H9 (cell line): ENCODE data around the gene NSRP1. TPM values are rescaled to one million over a fixed set of nuclear protein-coding genes. Genes with fewer than 3 reads are reported as not detected.

Experiments used
- DNase-seq: peaks from one replicate; pipeline ENCODE4 v3.0.0-alpha.2; 2017
- H2AFZ ChIP-seq: one replicate; pipeline ENCODE4 v1.6.1; 2013; ENCODE audit warnings: mild to moderate bottlenecking, low read length, control low read depth, moderate library complexity
- H2AK5ac ChIP-seq: 2 replicates; pipeline ENCODE4 v1.6.1; 2013; ENCODE audit warnings: low read length, control low read depth, mixed read lengths; ENCODE audit not compliant: insufficient read length
- H2BK120ac ChIP-seq: one replicate; pipeline ENCODE4 v1.6.1; 2013; ENCODE audit warnings: low read depth, mild to moderate bottlenecking, low read length, control low read depth, inconsistent platforms; ENCODE audit not compliant: poor library complexity, severe bottlenecking
- H2BK12ac ChIP-seq: 2 replicates; pipeline ENCODE4 v1.6.1; 2013; ENCODE audit warnings: low read length, control low read depth, mixed read lengths, low read depth; ENCODE audit not compliant: insufficient read length
- H2BK15ac ChIP-seq: 2 replicates; pipeline ENCODE4 v1.6.1; 2013; ENCODE audit warnings: low read depth, low read length, control low read depth
- H2BK20ac ChIP-seq: one replicate; pipeline ENCODE4 v1.6.1; 2013; ENCODE audit warnings: low read depth, mild to moderate bottlenecking, low read length, control low read depth, inconsistent platforms; ENCODE audit not compliant: poor library complexity, severe bottlenecking
- H2BK5ac ChIP-seq: 2 replicates; pipeline ENCODE4 v1.6.1; 2013; ENCODE audit warnings: low read length, control low read depth, mixed read lengths; ENCODE audit not compliant: insufficient read length
- H3K14ac ChIP-seq: 2 replicates; pipeline ENCODE4 v1.6.1; 2013; ENCODE audit warnings: low read length, control low read depth; ENCODE audit not compliant: insufficient read depth
- H3K18ac ChIP-seq: 2 replicates; pipeline ENCODE4 v1.6.1; 2013; ENCODE audit warnings: low read depth, mild to moderate bottlenecking, mixed read lengths, low read length, control low read depth; ENCODE audit not compliant: insufficient read length
- H3K23ac ChIP-seq: 2 replicates; pipeline ENCODE4 v1.6.1; 2013; ENCODE audit warnings: low read length, control low read depth, mixed read lengths, low read depth; ENCODE audit not compliant: insufficient read length
- H3K23me2 ChIP-seq: 2 replicates; pipeline ENCODE4 v1.6.1; 2013; ENCODE audit warnings: low read depth, mild to moderate bottlenecking, mixed read lengths, low read length, control low read depth; ENCODE audit not compliant: insufficient read length, poor library complexity, severe bottlenecking
- H3K27ac ChIP-seq: 2 replicates; pipeline ENCODE4 v1.5.1; 2013; ENCODE audit warnings: low read length, control low read depth, mixed read lengths, low read depth; ENCODE audit not compliant: insufficient read length
- H3K27me3 ChIP-seq: 2 replicates; pipeline ENCODE4 v1.6.1; 2013; ENCODE audit warnings: low read length, control low read depth, inconsistent platforms; ENCODE audit not compliant: insufficient read depth
- H3K4ac ChIP-seq: 2 replicates; pipeline ENCODE4 v1.6.1; 2013; ENCODE audit warnings: low read depth, mild to moderate bottlenecking, control low read depth, inconsistent platforms, low read length, moderate library complexity
- H3K4me1 ChIP-seq: 2 replicates; pipeline ENCODE4 v1.6.1; 2013; ENCODE audit warnings: low read length, control low read depth, inconsistent platforms; ENCODE audit not compliant: insufficient read depth
- H3K4me2 ChIP-seq: 2 replicates; pipeline ENCODE4 v1.6.1; 2013; ENCODE audit warnings: low read length, control low read depth, mixed read lengths; ENCODE audit not compliant: insufficient read length, insufficient read depth
- H3K56ac ChIP-seq: 2 replicates; pipeline ENCODE4 v1.6.1; 2013; ENCODE audit warnings: low read depth, mild to moderate bottlenecking, mixed read lengths, low read length, control low read depth; ENCODE audit not compliant: insufficient read length
- H3K79me1 ChIP-seq: 2 replicates; pipeline ENCODE4 v1.6.1; 2013; ENCODE audit warnings: low read depth, mild to moderate bottlenecking, moderate library complexity, low read length, control low read depth, inconsistent platforms; ENCODE audit not compliant: insufficient read depth, poor library complexity, severe bottlenecking
- H3K79me2 ChIP-seq: 2 replicates; pipeline ENCODE4 v1.6.1; 2013; ENCODE audit warnings: low read length, control low read depth, inconsistent platforms; ENCODE audit not compliant: insufficient read depth
- H3K9ac ChIP-seq: 2 replicates; pipeline ENCODE4 v1.6.1; 2013; ENCODE audit warnings: low read length, control low read depth, mixed read lengths; ENCODE audit not compliant: insufficient read length; ENCODE audit errors: extremely low read depth
- H3K9me3 ChIP-seq: one replicate; pipeline ENCODE4 v1.6.1; 2013; ENCODE audit warnings: low read depth, low read length, inconsistent platforms; ENCODE audit not compliant: control insufficient read depth
- H3T11ph ChIP-seq: one replicate; pipeline ENCODE4 v1.6.1; 2013; ENCODE audit warnings: mild to moderate bottlenecking, low read length, control low read depth, inconsistent platforms
- H4K20me1 ChIP-seq: one replicate; pipeline ENCODE4 v1.6.1; 2013; ENCODE audit not compliant: control insufficient read depth, insufficient read length, insufficient read depth
- H4K5ac ChIP-seq: 2 replicates; pipeline ENCODE4 v1.6.1; 2013; ENCODE audit warnings: low read depth, mild to moderate bottlenecking, mixed read lengths, low read length, control low read depth; ENCODE audit not compliant: insufficient read length
- H4K8ac ChIP-seq: replicated peaks from 2 replicates; pipeline ENCODE4 v1.6.1; 2013; ENCODE audit warnings: low read length, control low read depth, mixed read lengths, low read depth; ENCODE audit not compliant: insufficient read length
- H4K91ac ChIP-seq: 2 replicates; pipeline ENCODE4 v1.6.1; 2013; ENCODE audit warnings: low read depth, mild to moderate bottlenecking, moderate library complexity, mixed read lengths, low read length, control low read depth; ENCODE audit not compliant: insufficient read length
- H3K27ac Mint-ChIP-seq, 3 experiments: 2 replicates in 2 of 3; 3 replicates in 1 of 3; pipeline ENCODE4 v1.8.0; 2020 to 2021; ENCODE audit warnings: mixed read lengths in 3 of 3, mild to moderate bottlenecking in 1 of 3, moderate library complexity in 1 of 3
- H3K27me3 Mint-ChIP-seq: 2 replicates; pipeline ENCODE4 v1.8.0; 2021; ENCODE audit warnings: low read depth, mild to moderate bottlenecking, moderate library complexity, mixed read lengths
- H3K36me3 Mint-ChIP-seq, 3 experiments: 2 replicates in 2 of 3; 3 replicates in 1 of 3; pipeline ENCODE4 v1.8.0; 2020 to 2021; ENCODE audit warnings: low read depth in 3 of 3, mixed read lengths in 3 of 3; ENCODE audit not compliant: insufficient read depth in 1 of 3
- H3K4me1 Mint-ChIP-seq, 2 experiments: 2 replicates each; pipeline ENCODE4 v1.8.0; 2020; ENCODE audit warnings: mixed read lengths in 2 of 2
- H3K4me3 Mint-ChIP-seq, 2 experiments: 2 replicates in 1 of 2; 3 replicates in 1 of 2; pipeline ENCODE4 v1.8.0; 2020 to 2021; ENCODE audit warnings: mild to moderate bottlenecking in 2 of 2, mixed read lengths in 2 of 2, moderate library complexity in 1 of 2
- H3K9me3 Mint-ChIP-seq, 2 experiments: 2 replicates in 1 of 2; 3 replicates in 1 of 2; pipeline ENCODE4 v1.8.0; 2020; ENCODE audit warnings: mild to moderate bottlenecking in 2 of 2, mixed read lengths in 2 of 2, moderate library complexity in 1 of 2
- CTCF ChIP-seq: fragments of 200-600 bp; sonication (generic); conservative IDR thresholded peaks from 3 replicates; pipeline ENCODE4 v1.8.0; 2021; ENCODE audit warnings: antibody characterized with exemption, mild to moderate bottlenecking
- WGBS: extraction: QIAGEN DNeasy Blood & Tissue Kit; methylation state at CpG from one replicate; pipeline ENCODE4 v1.1.7; 2013; ENCODE audit warnings: missing lambda C conversion rate, low lambda C conversion rate, mixed read lengths; ENCODE audit not compliant: insufficient read length; ENCODE audit errors: extremely low coverage; 5-methylcytosine and 5-hydroxymethylcytosine counted together
- total RNA-seq: library from RNA; stranded (reverse); gene quantifications from 2 replicates; pipeline ENCODE4 v1.2.1, GENCODE V29; 2021

The NSRP1 gene
- total RNA-seq, 1 experiment from 2014 or later = 33.3 TPM

- Histone ChIP-seq H3K9me3 (no peaks in the 10 kb centered on the region), H3K18ac (no peak overlapping the region), H3K79me1 (no peaks in the 10 kb centered on the region), H3K14ac (no peak overlapping the region), H2BK120ac (no peak overlapping the region), H3K4ac (no peak overlapping the region), H4K8ac (no peak overlapping the region), H3K23me2 (peaks cover 3% of the 10 kb centered on the region), H4K5ac (no peak overlapping the region), H3K23ac (no peak overlapping the region), H3T11ph (no peak overlapping the region), H2BK5ac (no peak overlapping the region), H4K91ac (no peak overlapping the region), H3K27ac (no peak overlapping the region), H2AK5ac (no peak overlapping the region), H3K56ac (no peak overlapping the region), H3K27me3 (no peaks in the 10 kb centered on the region), H3K9ac (no peak overlapping the region), H3K4me1 (no peaks in the 10 kb centered on the region), H3K4me2 (no peak overlapping the region), H3K79me2 (no peaks in the 10 kb centered on the region), H2AFZ (no peak overlapping the region), H2BK20ac (no peak overlapping the region), H2BK15ac (no peak overlapping the region), H4K20me1 (no peaks in the 10 kb centered on the region), H2BK12ac (no peak overlapping the region)
- Mint-ChIP-seq H3K9me3 (peaks cover 0 to 3% of the 10 kb centered on the region in 2 experiments; a peak in 2 of 5 replicates), H3K27ac (no peak overlapping the region), H3K4me1 (peaks cover 3 to 14% of the 10 kb centered on the region in 2 experiments), H3K36me3 (no peaks in the 10 kb centered on the region; a peak in 2 of 7 replicates), H3K4me3 (no peak overlapping the region), H3K27me3 (no peaks in the 10 kb centered on the region; the same call in none of the 2 replicates)
- no peak for TF ChIP-seq CTCF
- WGBS = no CpG with 5 or more reads among the region's 11 CpGs
- no peak for DNase-seq
These were observed 101.2 kb downstream of the NSRP1 start for GRCh38 chr17:30217746-30218245.
